Upper lobe of right lung (tissue), 1 donor: ENCODE data around the gene INPPL1. TPM values are rescaled to one million over a fixed set of nuclear protein-coding genes. Genes with fewer than 3 reads are reported as not detected.
"Not testable (repeated sequence)": the region's sequence is repeated elsewhere in the genome, so short reads cannot be mapped to it uniquely, and the experiment has no call there.

Source experiments
- ATAC-seq: fragments of 200-7000 bp; cut with Tn5 transposase; one replicate; pipeline ENCODE4 v1.9.1; 2020; ENCODE audit warnings: mild to moderate bottlenecking, moderate library complexity
- DNase-seq: peaks from one replicate; pipeline ENCODE4 v3.0.0-alpha.2; 2020
- H3K27ac ChIP-seq: fragments of 200-600 bp; one replicate; pipeline ENCODE4 v1.8.0; 2022
- H3K27me3 ChIP-seq: fragments of 200-600 bp; one replicate; pipeline ENCODE4 v1.8.0; 2022; ENCODE audit warnings: mild to moderate bottlenecking
- H3K36me3 ChIP-seq: fragments of 200-600 bp; one replicate; pipeline ENCODE4 v1.8.0; 2022
- H3K4me1 ChIP-seq: fragments of 200-600 bp; one replicate; pipeline ENCODE4 v1.8.0; 2022
- H3K4me3 ChIP-seq: fragments of 200-600 bp; one replicate; pipeline ENCODE4 v1.8.0; 2022; ENCODE audit warnings: mild to moderate bottlenecking
- H3K9me3 ChIP-seq: fragments of 200-600 bp; one replicate; pipeline ENCODE4 v1.8.0; 2022
- intact Hi-C: fragments of 100-400 bp; cut with DNase I; formaldehyde crosslinking; loops from one replicate; pipeline ENCODE4 v1.11.0; 2022
- total RNA-seq: library from RNA; stranded (reverse); fragmentation: NEBNext Ultra II Directional; extraction: Animal tissue kit (Norgen Biotek cat#: 25700); gene quantifications from one replicate; pipeline ENCODE4 v1.2.1, GENCODE V29; 2021
- TF ChIP-seq, protein P1 (sequence below): fragments of 200-600 bp; IDR thresholded peaks from one replicate; pipeline ENCODE4 v1.8.0; 2022; ENCODE audit warnings: antibody characterized with exemption
- donor health status: DM: no; HTN: yes; CAD: no; lungs with severe emphysema.

The INPPL1 gene
- total RNA-seq, 1 donor from 2014 or later = 146 TPM

DNA sequence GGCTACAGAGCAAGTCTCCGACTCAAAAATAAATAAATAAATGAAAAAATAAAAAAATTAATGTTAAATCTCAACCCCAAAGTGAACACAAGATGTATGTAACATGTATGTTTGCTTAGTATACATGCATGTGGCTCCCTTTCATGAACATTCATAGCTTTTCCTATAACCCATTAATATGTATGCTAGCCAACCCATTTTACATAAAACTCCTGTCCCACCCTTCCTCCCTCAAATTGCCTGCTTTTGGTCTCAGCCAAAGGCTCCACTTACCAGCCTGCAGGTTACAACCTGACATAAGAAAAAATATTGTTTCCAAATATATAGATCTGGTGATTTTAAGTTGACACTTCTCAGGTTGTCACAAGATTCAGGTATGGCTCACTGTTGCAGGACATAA, 36.3 kb upstream of the INPPL1 start:
- peaks cover 10% of the 10 kb centered on the region for H3K4me1 ChIP-seq
- no peaks in the 10 kb centered on the region for H3K36me3 ChIP-seq
- no peak overlapping the region for H3K4me3 ChIP-seq
- DNase-seq (no peak), ATAC-seq (no peak)
- no peak overlapping the region for H3K27ac ChIP-seq
- TF ChIP-seq, protein P1, sequence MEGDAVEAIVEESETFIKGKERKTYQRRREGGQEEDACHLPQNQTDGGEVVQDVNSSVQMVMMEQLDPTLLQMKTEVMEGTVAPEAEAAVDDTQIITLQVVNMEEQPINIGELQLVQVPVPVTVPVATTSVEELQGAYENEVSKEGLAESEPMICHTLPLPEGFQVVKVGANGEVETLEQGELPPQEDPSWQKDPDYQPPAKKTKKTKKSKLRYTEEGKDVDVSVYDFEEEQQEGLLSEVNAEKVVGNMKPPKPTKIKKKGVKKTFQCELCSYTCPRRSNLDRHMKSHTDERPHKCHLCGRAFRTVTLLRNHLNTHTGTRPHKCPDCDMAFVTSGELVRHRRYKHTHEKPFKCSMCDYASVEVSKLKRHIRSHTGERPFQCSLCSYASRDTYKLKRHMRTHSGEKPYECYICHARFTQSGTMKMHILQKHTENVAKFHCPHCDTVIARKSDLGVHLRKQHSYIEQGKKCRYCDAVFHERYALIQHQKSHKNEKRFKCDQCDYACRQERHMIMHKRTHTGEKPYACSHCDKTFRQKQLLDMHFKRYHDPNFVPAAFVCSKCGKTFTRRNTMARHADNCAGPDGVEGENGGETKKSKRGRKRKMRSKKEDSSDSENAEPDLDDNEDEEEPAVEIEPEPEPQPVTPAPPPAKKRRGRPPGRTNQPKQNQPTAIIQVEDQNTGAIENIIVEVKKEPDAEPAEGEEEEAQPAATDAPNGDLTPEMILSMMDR = no peak
- H3K9me3 ChIP-seq = no peaks in the 10 kb centered on the region
- intact Hi-C loops = no loop called here
- H3K27me3 ChIP-seq = no peaks in the 10 kb centered on the region

DNA sequence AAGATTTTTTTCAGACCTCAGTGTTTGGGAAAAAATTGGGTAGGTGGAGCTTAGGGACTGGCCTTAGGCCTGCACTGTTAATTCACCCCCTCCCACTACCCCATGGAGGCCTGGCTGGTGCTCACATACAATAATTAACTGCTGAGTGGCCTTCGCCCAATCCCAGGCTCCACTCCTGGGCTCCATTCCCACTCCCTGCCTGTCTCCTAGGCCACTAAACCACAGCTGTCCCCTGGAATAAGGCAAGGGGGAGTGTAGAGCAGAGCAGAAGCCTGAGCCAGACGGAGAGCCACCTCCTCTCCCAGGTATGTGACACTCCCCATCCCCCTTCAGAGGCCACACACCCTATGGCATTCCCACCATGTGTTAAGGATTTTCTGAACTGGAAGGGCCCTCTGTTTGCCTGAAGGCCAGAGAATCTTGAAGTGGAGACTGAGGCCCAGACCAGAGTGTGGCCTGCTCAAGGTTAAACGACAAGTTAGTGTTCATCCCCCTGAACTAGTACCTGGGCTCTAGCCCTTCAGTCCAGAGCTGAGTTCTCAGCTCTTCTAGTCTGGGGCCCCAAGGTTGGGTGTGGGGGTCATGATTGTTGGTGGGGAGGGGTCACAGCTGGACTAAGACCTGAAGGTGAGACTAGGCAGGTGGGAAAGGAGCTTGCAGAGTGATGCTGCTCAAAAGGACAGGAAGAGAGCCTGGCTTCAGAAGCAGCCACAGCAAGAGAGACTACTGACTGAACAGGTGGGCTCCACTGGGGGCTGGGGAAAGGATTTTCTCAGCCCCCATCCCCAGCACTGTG, 34.9 kb upstream of the INPPL1 start:
- DNase-seq (peak; percentile 69), ATAC-seq (peak; percentile 87)
- Histone ChIP-seq H3K4me1 (peaks cover 9% of the 10 kb centered on the region), H3K36me3 (no peaks in the 10 kb centered on the region), H3K9me3 (no peaks in the 10 kb centered on the region), H3K27ac (peak overlapping the region; percentile 53), H3K4me3 (no peak overlapping the region), H3K27me3 (no peaks in the 10 kb centered on the region)
- TF ChIP-seq, protein P1 = no peak
- intact Hi-C loops = no loop called here

DNA sequence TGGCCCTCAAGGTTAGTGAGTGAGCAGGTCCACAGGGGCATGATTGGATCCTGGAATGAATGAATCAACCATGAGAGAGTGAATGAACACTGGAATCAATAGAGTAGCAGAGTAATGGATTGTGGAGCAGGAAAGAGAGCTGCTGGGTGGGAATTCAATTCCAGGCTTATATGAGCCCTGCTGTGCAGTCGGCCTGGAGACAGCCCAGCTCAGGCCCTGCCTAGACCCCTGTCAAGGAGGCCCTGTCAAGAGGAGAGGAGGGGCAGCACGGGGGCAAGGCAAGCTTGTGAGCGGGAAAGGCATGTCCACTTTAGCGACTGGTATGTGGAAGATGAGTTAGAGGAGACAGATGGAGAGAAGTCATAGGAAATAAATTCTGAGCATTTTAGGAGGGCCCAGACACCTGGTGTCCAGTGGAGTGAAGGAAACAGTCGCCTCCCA, 33.9 kb upstream of the INPPL1 start:
- H3K36me3 ChIP-seq = no peaks in the 10 kb centered on the region
- DNase-seq (no peak), ATAC-seq (no peak)
- H3K4me3 ChIP-seq = no peak overlapping the region
- TF ChIP-seq, protein P1 = no peak
- H3K27me3 ChIP-seq = no peaks in the 10 kb centered on the region
- H3K4me1 ChIP-seq = peaks cover 9% of the 10 kb centered on the region
- intact Hi-C loops = no loop called here
- no peak overlapping the region for H3K27ac ChIP-seq
- no peaks in the 10 kb centered on the region for H3K9me3 ChIP-seq

DNA sequence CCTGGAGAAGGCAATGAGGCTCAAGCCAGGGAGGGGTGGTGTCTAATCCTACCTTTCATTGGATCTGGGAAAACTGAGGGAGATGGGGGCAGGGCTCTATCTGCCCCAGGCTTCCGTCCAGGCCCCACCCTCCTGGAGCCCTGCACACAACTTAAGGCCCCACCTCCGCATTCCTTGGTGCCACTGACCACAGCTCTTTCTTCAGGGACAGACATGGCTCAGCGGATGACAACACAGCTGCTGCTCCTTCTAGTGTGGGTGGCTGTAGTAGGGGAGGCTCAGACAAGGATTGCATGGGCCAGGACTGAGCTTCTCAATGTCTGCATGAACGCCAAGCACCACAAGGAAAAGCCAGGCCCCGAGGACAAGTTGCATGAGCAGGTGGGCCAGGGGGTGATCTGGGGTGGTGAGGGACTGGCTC, 32.6 kb upstream of the INPPL1 start, which contains the start of gene FOLR1:
Gene FOLR1 (plus strand): TSS at position 180 of the 421 bp plus-strand sequence. CDS start 34 bp downstream, at position 214.
- peak within 1 kb of the TSS; percentile 14 for H3K4me3 ChIP-seq
- H3K27ac ChIP-seq = no peak within 1 kb of the TSS
- ATAC-seq (peak; percentile 91), DNase-seq (peak; percentile 84)
- no peaks in the 10 kb centered on the region for H3K9me3 ChIP-seq
- intact Hi-C loops = no loop called here
- no peaks in the 10 kb centered on the region for H3K27me3 ChIP-seq
- TF ChIP-seq, protein P1 = no peak
- H3K36me3 ChIP-seq = no peaks in the 10 kb centered on the region
- H3K4me1 ChIP-seq = peaks cover 9% of the 10 kb centered on the region

DNA sequence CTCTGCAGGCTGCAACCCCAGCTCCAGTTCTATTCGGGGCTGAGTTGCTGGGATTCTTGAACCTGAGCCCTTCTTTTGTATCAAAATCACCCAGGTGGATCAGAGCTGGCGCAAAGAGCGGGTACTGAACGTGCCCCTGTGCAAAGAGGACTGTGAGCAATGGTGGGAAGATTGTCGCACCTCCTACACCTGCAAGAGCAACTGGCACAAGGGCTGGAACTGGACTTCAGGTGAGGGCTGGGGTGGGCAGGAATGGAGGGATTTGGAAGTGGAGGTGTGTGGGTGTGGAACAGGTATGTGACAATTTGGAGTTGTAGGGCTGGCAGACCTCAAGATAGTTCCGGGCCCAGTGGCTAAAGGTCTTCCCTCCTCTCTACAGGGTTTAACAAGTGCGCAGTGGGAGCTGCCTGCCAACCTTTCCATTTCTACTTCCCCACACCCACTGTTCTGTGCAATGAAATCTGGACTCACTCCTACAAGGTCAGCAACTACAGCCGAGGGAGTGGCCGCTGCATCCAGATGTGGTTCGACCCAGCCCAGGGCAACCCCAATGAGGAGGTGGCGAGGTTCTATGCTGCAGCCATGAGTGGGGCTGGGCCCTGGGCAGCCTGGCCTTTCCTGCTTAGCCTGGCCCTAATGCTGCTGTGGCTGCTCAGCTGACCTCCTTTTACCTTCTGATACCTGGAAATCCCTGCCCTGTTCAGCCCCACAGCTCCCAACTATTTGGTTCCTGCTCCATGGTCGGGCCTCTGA, 28.9 kb upstream of the INPPL1 start:
- ATAC-seq = no peak
- Histone ChIP-seq H3K27me3 (no peaks in the 10 kb centered on the region), H3K4me1 (no peaks in the 10 kb centered on the region), H3K27ac (no peak overlapping the region), H3K4me3 (no peak overlapping the region), H3K36me3 (no peaks in the 10 kb centered on the region), H3K9me3 (no peaks in the 10 kb centered on the region)
- intact Hi-C loops = no loop called here
- TF ChIP-seq, protein P1 = no peak
- no peak for DNase-seq

DNA sequence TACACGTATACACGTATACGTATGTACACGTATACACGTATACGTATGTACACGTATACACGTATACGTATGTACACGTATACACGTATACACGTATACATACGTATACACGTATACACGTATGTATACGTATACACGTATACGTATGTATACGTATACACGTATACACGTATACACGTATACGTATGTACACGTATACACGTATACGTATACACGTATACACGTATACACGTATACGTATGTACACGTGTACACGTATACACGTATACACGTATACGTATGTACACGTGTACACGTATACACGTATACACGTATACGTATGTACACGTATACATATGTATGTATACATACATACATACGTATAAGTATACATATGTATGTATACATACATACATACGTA, 23.1 kb upstream of the INPPL1 start:
- H3K4me3 ChIP-seq, intact Hi-C loops, ATAC-seq, H3K27me3 ChIP-seq, H3K9me3 ChIP-seq, H3K36me3 ChIP-seq, H3K4me1 ChIP-seq, H3K27ac ChIP-seq, DNase-seq: not testable (repeated sequence)
